ENCODE results near the gene UGT1A6. TPM values are rescaled to one million over a fixed set of nuclear protein-coding genes. Genes with fewer than 3 reads are reported as not detected.

The UGT1A6 gene
- total and polyA plus RNA-seq, 2 of the 13 experiments (the other 11 are each of a cell fraction or from before 2014, with no cell fraction given) = 0.25 TPM; not detected in 1

- no peak for TF ChIP-seq ZBTB40 (IDR thresholded peaks at IDR 0.05)
- TF ChIP-seq ZBTB40 (CRISPR knock-in tag; IDR thresholded peaks at IDR 0.05) = no peak
- TF ChIP-seq TFDP2 (CRISPR knock-in tag; IDR thresholded peaks at IDR 0.05) = no peak
These were observed 85.3 kb downstream of the UGT1A6 start, which contains the start of gene MROH2A (continued) for GRCh38 chr2:233778030-233778429.

Data from HepG2 (cell line).